Measurements from ENCODE around the gene GET3. TPM values are rescaled to one million over a fixed set of nuclear protein-coding genes. Genes with fewer than 3 reads are reported as not detected.

Gene GET3
- total and polyA plus RNA-seq, 2 of the 4 experiments (the other 2 are of a cell fraction) = 129 to 152 TPM

- H3K18ac ChIP-seq (ENCODE audit: low read depth, low read length) = peak overlapping the region; percentile 6
- peak overlapping the region; percentile 87; the same call in 1 of the 3 replicates for H2BK15ac ChIP-seq (ENCODE audit: low read depth, low read length)
- peak overlapping the region; percentile 89 for H3K27ac ChIP-seq (ENCODE audit: insufficient read depth, low read length)
- peak overlapping the region; percentile 98 for H3K23ac ChIP-seq (ENCODE audit: low read depth, low read length)
- intact Hi-C loops (cut with micrococcal nuclease) = no loop called here
- H3K79me1 ChIP-seq (ENCODE audit: low read depth in 1 of 2, low read length in 2 of 2) = peaks cover 0 to 39% of the 10 kb centered on the region in 2 experiments; a peak in 2 of 4 replicates
- peak overlapping the region; percentile 85 for H2AK5ac ChIP-seq (ENCODE audit: low read depth, low read length)
- H3K36me3 ChIP-seq (ENCODE audit: control insufficient read depth, insufficient read depth, low read length) = no peaks in the 10 kb centered on the region
- TF ChIP-seq CHD1 (IDR thresholded peaks at IDR 0.05; ENCODE audit: low read depth, low read length) (peak; percentile 80; the same call in 1 of the 2 replicates), POLR2A (IDR thresholded peaks at IDR 0.05; ENCODE audit: low read depth, low read length) (peak; percentile 15; the same call in 1 of the 2 replicates), RFX5 (IDR thresholded peaks at IDR 0.05; ENCODE audit: low read depth, low read length) (peak; percentile 51; the same call in 1 of the 2 replicates), USF2 (IDR thresholded peaks at IDR 0.05; ENCODE audit: low read depth, low read length) (no peak), RCOR1 (IDR thresholded peaks at IDR 0.05; ENCODE audit: insufficient replicate concordance, low read length) (no peak), MXI1 (IDR thresholded peaks at IDR 0.05; ENCODE audit: borderline replicate concordance, low read depth, low read length) (no peak), BHLHE40 (IDR thresholded peaks at IDR 0.05; ENCODE audit: low read depth, low read length) (peak; percentile 94), SMC3 (IDR thresholded peaks at IDR 0.05; ENCODE audit: low read depth, low read length) (no peak), MAZ (IDR thresholded peaks at IDR 0.05; ENCODE audit: borderline replicate concordance, low read depth, low read length) (peak; percentile 91), ELK1 (IDR thresholded peaks at IDR 0.05; ENCODE audit: borderline replicate concordance, low read depth, low read length) (peak; percentile 91; the same call in 1 of the 2 replicates), CEBPB (IDR thresholded peaks at IDR 0.05; ENCODE audit: low read depth, low read length) (peak; percentile 98), NFE2L2 (IDR thresholded peaks at IDR 0.05; ENCODE audit: low read depth, low read length) (no peak), FOS (IDR thresholded peaks at IDR 0.05; ENCODE audit: low read depth, low read length) (no peak)
- H3K4me2 ChIP-seq (ENCODE audit: low read depth, low read length) = peak overlapping the region; percentile 80
- H4K8ac ChIP-seq (ENCODE audit: low read depth in 2 of 2, low read length in 2 of 2) = peak overlapping the region; percentile 45 to 92
- peak overlapping the region; percentile 91 for H2BK5ac ChIP-seq (ENCODE audit: low read depth, low read length, poor library complexity, severe bottlenecking)
- peak overlapping the region; percentile 39 for H3K4me3 ChIP-seq (ENCODE audit: insufficient read depth, low read depth, low read length)
- POLR2A ChIA-PET (ENCODE audit: unreplicated experiment) = interaction anchor here (0.6 kb wide), 1 partner anchor 46 kb away, joined by 3 read pairs; no protein-coding TSS in a partner anchor
- H3K9me3 ChIP-seq (ENCODE audit: control insufficient read depth, insufficient read depth, low read length) = no peaks in the 10 kb centered on the region
- peak overlapping the region; percentile 81 for H2AFZ ChIP-seq (replicated peaks; ENCODE audit: low read length, poor library complexity)
- H4K5ac ChIP-seq (ENCODE audit: low read depth, low read length) = peak overlapping the region; percentile 44
- H3K4ac ChIP-seq (ENCODE audit: low read depth, low read length) = peak overlapping the region; percentile 97
- in situ Hi-C loops (cut with MboI; ENCODE audit: low sequenced_read_pairs) = loop anchor here (25.0 kb wide), 1 partner anchor 1047 kb away; no protein-coding TSS in a partner anchor
- H3K27me3 ChIP-seq (ENCODE audit: control insufficient read depth, insufficient read depth, low read length) = no peaks in the 10 kb centered on the region
- H2BK120ac ChIP-seq (ENCODE audit: low read depth, low read length) = peak overlapping the region; percentile 84
- H4K20me1 ChIP-seq (ENCODE audit: insufficient read depth, low read length) = peaks cover 20% of the 10 kb centered on the region
- dilution Hi-C loops (cut with HindIII; ENCODE audit: low sequenced_read_pairs, unreplicated experiment) = no loop called here
- H2AK9ac ChIP-seq (replicated peaks; ENCODE audit: low read depth, low read length, poor library complexity) = peak overlapping the region; percentile 95
- peaks cover 6% of the 10 kb centered on the region for H3K9me1 ChIP-seq (ENCODE audit: insufficient read depth, low read length)
- H2BK20ac ChIP-seq (ENCODE audit: low read depth, low read length) = peak overlapping the region; percentile 57
- H3K14ac ChIP-seq (replicated peaks; ENCODE audit: low read depth, low read length) = peak overlapping the region; percentile 72
- CTCF ChIA-PET = no interaction called here
- H4K91ac ChIP-seq (ENCODE audit: insufficient read depth, low read depth, low read length) = peak overlapping the region; percentile 91
- DNase-seq (peak; percentile 93), ATAC-seq (ENCODE audit: low read depth) (peak; percentile 60)
- H3K4me1 ChIP-seq (ENCODE audit: control insufficient read depth, insufficient read depth, low read length) = peaks cover 27% of the 10 kb centered on the region
- WGBS, 2 experiments (ENCODE audit: extremely low coverage in 2 of 2, insufficient read length in 1 of 2) = 0% methylated on average over 19 of the region's 56 CpGs; no CpG with 5 or more reads in 1 of the 2 experiments
- no TSS peak for BruUV-seq (replicated peaks)
- peak overlapping the region; percentile 89 for H3K56ac ChIP-seq (ENCODE audit: extremely low read depth, insufficient read depth, low read length)
- H3K9ac ChIP-seq (ENCODE audit: low read depth, low read length) = peak overlapping the region; percentile 63
Observed at GRCh38 chr19:12789904-12790619, 52.8 kb downstream of the GET3 start.
